ENCODE data around the gene CAMK2B.

CAMK2B gene

GRCh38 chr7:44222074-44222473, 103.3 kb downstream of the CAMK2B start:
- Histone ChIP-seq H3K9ac (ENCODE audit: low read depth, low read length, poor library complexity, severe bottlenecking) (no peak overlapping the region), H3K9me2 (replicated peaks; ENCODE audit: low read depth, low read length) (no peaks in the 10 kb centered on the region), H3K4me2 (ENCODE audit: low read depth, low read length, poor library complexity, severe bottlenecking) (no peak overlapping the region), H2AFZ (ENCODE audit: low read length) (no peak overlapping the region), H4K20me1 (ENCODE audit: insufficient read depth, low read length, poor library complexity, severe bottlenecking) (no peaks in the 10 kb centered on the region), H3K9me3 (ENCODE audit: insufficient read depth, low read depth, low read length) (no peaks in the 10 kb centered on the region), H3K36me3 (ENCODE audit: insufficient read depth, low read length) (no peaks in the 10 kb centered on the region), H3K27me3 (ENCODE audit: insufficient read depth, low read length, poor library complexity, severe bottlenecking) (no peaks in the 10 kb centered on the region), H3F3A (ENCODE audit: low read depth) (no peaks in the 10 kb centered on the region), H3K4me1 (ENCODE audit: insufficient read depth, low read length, poor library complexity, severe bottlenecking) (no peaks in the 10 kb centered on the region), H3K79me2 (ENCODE audit: insufficient read depth, low read length) (no peaks in the 10 kb centered on the region), H3K4me3 (ENCODE audit: low read length, poor library complexity, severe bottlenecking) (no peak overlapping the region)
- no peak for TF ChIP-seq EZH2phosphoT487 (IDR thresholded peaks at IDR 0.05; ENCODE audit: borderline replicate concordance)
- TF ChIP-seq, protein P1, sequence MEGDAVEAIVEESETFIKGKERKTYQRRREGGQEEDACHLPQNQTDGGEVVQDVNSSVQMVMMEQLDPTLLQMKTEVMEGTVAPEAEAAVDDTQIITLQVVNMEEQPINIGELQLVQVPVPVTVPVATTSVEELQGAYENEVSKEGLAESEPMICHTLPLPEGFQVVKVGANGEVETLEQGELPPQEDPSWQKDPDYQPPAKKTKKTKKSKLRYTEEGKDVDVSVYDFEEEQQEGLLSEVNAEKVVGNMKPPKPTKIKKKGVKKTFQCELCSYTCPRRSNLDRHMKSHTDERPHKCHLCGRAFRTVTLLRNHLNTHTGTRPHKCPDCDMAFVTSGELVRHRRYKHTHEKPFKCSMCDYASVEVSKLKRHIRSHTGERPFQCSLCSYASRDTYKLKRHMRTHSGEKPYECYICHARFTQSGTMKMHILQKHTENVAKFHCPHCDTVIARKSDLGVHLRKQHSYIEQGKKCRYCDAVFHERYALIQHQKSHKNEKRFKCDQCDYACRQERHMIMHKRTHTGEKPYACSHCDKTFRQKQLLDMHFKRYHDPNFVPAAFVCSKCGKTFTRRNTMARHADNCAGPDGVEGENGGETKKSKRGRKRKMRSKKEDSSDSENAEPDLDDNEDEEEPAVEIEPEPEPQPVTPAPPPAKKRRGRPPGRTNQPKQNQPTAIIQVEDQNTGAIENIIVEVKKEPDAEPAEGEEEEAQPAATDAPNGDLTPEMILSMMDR (conservative IDR thresholded peaks at IDR 0.05; ENCODE audit: low read length) = no peak

GRCh38 chr7:44221231-44221791, 104.1 kb downstream of the CAMK2B start:
- no peaks in the 10 kb centered on the region for H3K79me2 ChIP-seq (ENCODE audit: insufficient read depth, low read length)
- H3F3A ChIP-seq (ENCODE audit: low read depth) = no peaks in the 10 kb centered on the region
- H3K4me2 ChIP-seq (ENCODE audit: low read depth, low read length, poor library complexity, severe bottlenecking) = no peak overlapping the region
- H3K36me3 ChIP-seq (ENCODE audit: insufficient read depth, low read length) = no peaks in the 10 kb centered on the region
- no peaks in the 10 kb centered on the region for H4K20me1 ChIP-seq (ENCODE audit: insufficient read depth, low read length, poor library complexity, severe bottlenecking)
- no peak overlapping the region for H2AFZ ChIP-seq (ENCODE audit: low read length)
- no peaks in the 10 kb centered on the region for H3K4me1 ChIP-seq (ENCODE audit: insufficient read depth, low read length, poor library complexity, severe bottlenecking)
- no peak overlapping the region for H3K4me3 ChIP-seq (ENCODE audit: low read length, poor library complexity, severe bottlenecking)
- H3K27me3 ChIP-seq (ENCODE audit: insufficient read depth, low read length, poor library complexity, severe bottlenecking) = no peaks in the 10 kb centered on the region
- TF ChIP-seq, protein P1 (conservative IDR thresholded peaks at IDR 0.05; ENCODE audit: low read length) = no peak
- TF ChIP-seq EZH2phosphoT487 (IDR thresholded peaks at IDR 0.05; ENCODE audit: borderline replicate concordance) = no peak
- no peak overlapping the region for H3K9ac ChIP-seq (ENCODE audit: low read depth, low read length, poor library complexity, severe bottlenecking)
- H3K9me3 ChIP-seq (ENCODE audit: insufficient read depth, low read depth, low read length) = no peaks in the 10 kb centered on the region
- H3K9me2 ChIP-seq (replicated peaks; ENCODE audit: low read depth, low read length) = no peaks in the 10 kb centered on the region

DNA sequence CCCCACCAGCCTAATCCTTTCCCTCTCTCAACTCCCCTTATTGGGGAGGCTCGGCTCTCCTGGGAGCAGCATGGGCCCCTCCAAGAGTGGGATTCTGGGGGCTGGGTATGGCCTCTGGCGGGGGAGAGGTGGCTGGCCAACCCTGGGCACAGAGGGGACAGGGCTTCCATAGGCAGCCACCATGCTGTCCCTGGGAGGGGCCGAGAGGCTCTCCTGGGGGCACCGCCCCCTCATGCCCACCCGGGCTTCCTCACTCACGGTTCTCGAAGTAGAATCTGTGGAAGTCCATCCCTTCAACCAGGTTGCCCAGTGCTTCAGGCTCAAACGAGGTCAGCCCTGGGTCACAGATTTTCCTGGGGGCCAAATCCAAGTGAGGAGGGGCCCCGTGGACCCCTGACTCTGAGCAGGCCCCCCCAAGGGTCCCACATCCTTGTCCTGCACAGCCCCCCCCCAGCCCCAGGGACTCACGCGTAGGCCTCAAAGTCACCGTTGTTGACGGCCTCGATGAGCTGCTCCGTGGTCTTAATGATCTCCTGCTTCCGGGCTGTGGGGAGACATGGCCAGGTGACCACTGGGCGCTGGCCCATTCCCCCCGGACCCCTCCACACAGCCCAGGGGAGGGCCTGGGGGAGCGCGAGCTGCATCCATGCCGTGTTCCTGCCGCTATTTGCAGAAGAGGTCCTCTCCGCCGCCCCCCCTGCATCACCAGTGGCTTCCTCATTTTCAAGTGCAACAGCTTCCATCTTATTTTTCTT, 104.9 kb downstream of the CAMK2B start:
- Histone ChIP-seq H3K9me3 (ENCODE audit: insufficient read depth, low read depth, low read length) (no peaks in the 10 kb centered on the region), H3K9ac (ENCODE audit: low read depth, low read length, poor library complexity, severe bottlenecking) (no peak overlapping the region), H2AFZ (ENCODE audit: low read length) (no peak overlapping the region), H3K4me1 (ENCODE audit: insufficient read depth, low read length, poor library complexity, severe bottlenecking) (no peaks in the 10 kb centered on the region), H3K4me3 (ENCODE audit: low read length, poor library complexity, severe bottlenecking) (no peak overlapping the region), H3K9me2 (replicated peaks; ENCODE audit: low read depth, low read length) (no peaks in the 10 kb centered on the region), H3F3A (ENCODE audit: low read depth) (no peaks in the 10 kb centered on the region), H4K20me1 (ENCODE audit: insufficient read depth, low read length, poor library complexity, severe bottlenecking) (no peaks in the 10 kb centered on the region), H3K36me3 (ENCODE audit: insufficient read depth, low read length) (no peaks in the 10 kb centered on the region), H3K79me2 (ENCODE audit: insufficient read depth, low read length) (no peaks in the 10 kb centered on the region), H3K4me2 (ENCODE audit: low read depth, low read length, poor library complexity, severe bottlenecking) (no peak overlapping the region), H3K27me3 (ENCODE audit: insufficient read depth, low read length, poor library complexity, severe bottlenecking) (no peaks in the 10 kb centered on the region)
- no peak for TF ChIP-seq EZH2phosphoT487 (IDR thresholded peaks at IDR 0.05; ENCODE audit: borderline replicate concordance)
- TF ChIP-seq, protein P1 (conservative IDR thresholded peaks at IDR 0.05; ENCODE audit: low read length) = no peak

Data from Loucy (cell line).